ENCODE results near the gene EHD3. TPM values are rescaled to one million over a fixed set of nuclear protein-coding genes. Genes with fewer than 3 reads are reported as not detected.
A peak's percentile ranks its signal among the peaks of the same experiment; 100 is the strongest.

The EHD3 gene
- total RNA-seq, 1 experiment from 2014 or later, result 1.9 TPM

GRCh38 chr2:31232586-31232985 lies 1.4 kb upstream of the EHD3 start:
- H4K20me1 ChIP-seq (ENCODE audit: insufficient read depth), result no peaks in the 10 kb centered on the region
- no peak overlapping the region for H3K4me3 ChIP-seq
- no peaks in the 10 kb centered on the region for H3K79me2 ChIP-seq (ENCODE audit: low read depth)
- H3K9me2 ChIP-seq (ENCODE audit: insufficient read depth), result no peaks in the 10 kb centered on the region
- H3K4me2 ChIP-seq, result peak overlapping the region; percentile 90; the same call in 1 of the 2 replicates
- no peaks in the 10 kb centered on the region for H3K27me3 ChIP-seq (ENCODE audit: insufficient read depth, low read depth)
- no peak overlapping the region for H2AFZ ChIP-seq
- TF ChIP-seq EZH2 (IDR thresholded peaks at IDR 0.05; ENCODE audit: low read depth), result no peak
- no peak for TF ChIP-seq CTCF (conservative IDR thresholded peaks at IDR 0.05)
- H3K36me3 ChIP-seq (ENCODE audit: low read depth), result no peaks in the 10 kb centered on the region
- POLR2A ChIA-PET (ENCODE audit: unreplicated experiment), result no interaction called here
- no TSS peak for BruUV-seq (replicated peaks)
- H3K27ac ChIP-seq, result no peak overlapping the region
- peaks cover 10% of the 10 kb centered on the region for H3K4me1 ChIP-seq (replicated peaks; ENCODE audit: insufficient read depth)
- peaks cover 10% of the 10 kb centered on the region; the same call in 1 of the 2 replicates for H3F3A ChIP-seq (ENCODE audit: insufficient read depth, low read depth)
- DNase-seq, result no peak
- no peaks in the 10 kb centered on the region for H3K9me3 ChIP-seq (ENCODE audit: insufficient read depth, low read depth)
- intact Hi-C loops (cut with micrococcal nuclease; ENCODE audit: unreplicated experiment), result loop anchor here (2.0 to 5.0 kb wide), 2 partner anchors 100 to 198 kb away; no protein-coding TSS in a partner anchor
- CTCF ChIA-PET, result no interaction called here

- Histone ChIP-seq H3K27ac (no peak overlapping the region), H3K4me3 (peak overlapping the region; percentile 62), H2AFZ (peak overlapping the region; percentile 81), H3K9me2 (ENCODE audit: insufficient read depth) (no peaks in the 10 kb centered on the region), H3K27me3 (ENCODE audit: insufficient read depth, low read depth) (no peaks in the 10 kb centered on the region), H3F3A (ENCODE audit: insufficient read depth, low read depth) (peaks cover 10% of the 10 kb centered on the region; the same call in 1 of the 2 replicates), H3K79me2 (ENCODE audit: low read depth) (no peaks in the 10 kb centered on the region), H4K20me1 (ENCODE audit: insufficient read depth) (no peaks in the 10 kb centered on the region), H3K36me3 (ENCODE audit: low read depth) (no peaks in the 10 kb centered on the region), H3K9me3 (ENCODE audit: insufficient read depth, low read depth) (no peaks in the 10 kb centered on the region), H3K4me2 (peak overlapping the region; percentile 90), H3K4me1 (replicated peaks; ENCODE audit: insufficient read depth) (peaks cover 10% of the 10 kb centered on the region)
- CTCF ChIA-PET, result interaction anchor here (0.6 kb wide), 1 partner anchor 1494 kb away, joined by 4 read pairs; no protein-coding TSS in a partner anchor
- POLR2A ChIA-PET (ENCODE audit: unreplicated experiment), result no interaction called here
- no TSS peak for BruUV-seq (replicated peaks)
- TF ChIP-seq EZH2 (IDR thresholded peaks at IDR 0.05; ENCODE audit: low read depth) (no peak), CTCF (conservative IDR thresholded peaks at IDR 0.05) (no peak)
- intact Hi-C loops (cut with micrococcal nuclease; ENCODE audit: unreplicated experiment), result loop anchor here (2.0 to 5.0 kb wide), 2 partner anchors 99 to 198 kb away; no protein-coding TSS in a partner anchor
- DNase-seq, result no peak
These were observed 721 bp upstream of the EHD3 start for GRCh38 chr2:31233231-31233630.

- intact Hi-C loops (cut with micrococcal nuclease; ENCODE audit: unreplicated experiment), result loop anchor here (5.0 kb wide), 1 partner anchor 97 kb away; no protein-coding TSS in a partner anchor
These were observed 941 bp downstream of the EHD3 start for GRCh38 chr2:31234683-31235503.

More at GRCh38 chr2:31234683-31235503, 941 bp downstream of the EHD3 start:
- peaks cover 10% of the 10 kb centered on the region; the same call in 1 of the 2 replicates for H3F3A ChIP-seq (ENCODE audit: insufficient read depth, low read depth)
- DNase-seq, result no peak
- no peak overlapping the region for H3K27ac ChIP-seq
- H2AFZ ChIP-seq, result no peak overlapping the region
- no peaks in the 10 kb centered on the region for H3K9me2 ChIP-seq (ENCODE audit: insufficient read depth)
- no peaks in the 10 kb centered on the region for H3K79me2 ChIP-seq (ENCODE audit: low read depth)
- no peaks in the 10 kb centered on the region for H4K20me1 ChIP-seq (ENCODE audit: insufficient read depth)
- ChIA-PET CTCF (no interaction called here), POLR2A (ENCODE audit: unreplicated experiment) (no interaction called here)
- TF ChIP-seq CTCF (conservative IDR thresholded peaks at IDR 0.05) (no peak), EZH2 (IDR thresholded peaks at IDR 0.05; ENCODE audit: low read depth) (no peak)
- H3K4me2 ChIP-seq, result peak overlapping the region; percentile 90
- no peak overlapping the region; the same call in 1 of the 2 replicates for H3K4me3 ChIP-seq
- no peaks in the 10 kb centered on the region for H3K27me3 ChIP-seq (ENCODE audit: insufficient read depth, low read depth)
- peaks cover 10% of the 10 kb centered on the region for H3K4me1 ChIP-seq (replicated peaks; ENCODE audit: insufficient read depth)
- H3K36me3 ChIP-seq (ENCODE audit: low read depth), result no peaks in the 10 kb centered on the region
- BruUV-seq (replicated peaks), result no TSS peak
- H3K9me3 ChIP-seq (ENCODE audit: insufficient read depth, low read depth), result no peaks in the 10 kb centered on the region
